GM12864 (cell line): ENCODE results near the gene STYXL1.
A peak's percentile ranks its signal among the peaks of the same experiment; 100 is the strongest.

Experiments
- DNase-seq: peaks from one replicate; pipeline ENCODE4 v3.0.0-alpha.2; 2011; ENCODE audit warnings: low read depth
- H3K4me3 ChIP-seq: 2 replicates; pipeline ENCODE4 v1.5.1; 2011; ENCODE audit warnings: mild to moderate bottlenecking, low read depth, low read length, control low read depth
- TF ChIP-seq, protein P1 (sequence below): IDR thresholded peaks from 2 replicates; pipeline ENCODE4 v1.5.1; 2011; ENCODE audit warnings: low read depth, mild to moderate bottlenecking, moderate library complexity, low read length, control low read depth, inconsistent platforms; ENCODE audit errors: missing control alignments

The STYXL1 gene

DNA sequence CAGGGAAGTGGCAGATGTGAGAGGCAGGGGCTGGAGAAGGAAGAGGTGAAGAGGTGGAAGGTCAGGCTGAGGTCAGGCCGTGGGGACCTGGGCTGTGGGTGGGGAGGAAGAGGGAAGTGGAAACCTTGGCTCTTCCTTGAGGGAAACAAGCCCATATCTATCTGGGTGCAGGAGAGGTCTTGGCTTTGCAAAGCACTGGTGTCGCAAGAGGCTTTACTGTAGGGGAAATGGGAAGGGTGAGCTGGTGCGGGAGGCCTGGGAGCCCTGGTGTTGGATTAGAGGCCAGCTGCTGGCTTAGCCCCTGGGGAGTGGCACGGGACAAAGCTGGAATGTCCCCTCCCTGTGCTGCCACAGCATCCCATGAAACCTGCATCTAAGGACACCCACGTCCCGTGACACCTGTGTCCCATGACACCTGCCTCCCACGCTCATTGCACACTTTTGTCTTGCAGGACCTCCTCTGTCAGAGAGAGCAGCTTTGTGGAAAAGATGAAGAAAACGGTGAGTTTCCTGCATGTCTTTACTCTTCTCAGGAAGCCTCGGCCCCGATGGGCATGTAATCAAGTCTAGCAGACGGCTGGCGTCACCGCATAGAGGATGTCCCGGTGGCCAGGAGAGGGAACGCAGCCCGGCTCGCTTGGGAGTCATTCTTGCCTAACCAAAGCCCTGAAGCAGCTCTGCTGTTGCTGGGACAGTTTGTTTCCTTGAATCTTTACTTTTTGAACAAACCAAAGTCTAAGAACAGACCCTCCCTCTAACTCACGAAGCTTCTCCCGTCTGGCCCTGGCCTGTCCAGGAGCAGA lies 75.6 kb downstream of the STYXL1 start:
- TF ChIP-seq, protein P1, sequence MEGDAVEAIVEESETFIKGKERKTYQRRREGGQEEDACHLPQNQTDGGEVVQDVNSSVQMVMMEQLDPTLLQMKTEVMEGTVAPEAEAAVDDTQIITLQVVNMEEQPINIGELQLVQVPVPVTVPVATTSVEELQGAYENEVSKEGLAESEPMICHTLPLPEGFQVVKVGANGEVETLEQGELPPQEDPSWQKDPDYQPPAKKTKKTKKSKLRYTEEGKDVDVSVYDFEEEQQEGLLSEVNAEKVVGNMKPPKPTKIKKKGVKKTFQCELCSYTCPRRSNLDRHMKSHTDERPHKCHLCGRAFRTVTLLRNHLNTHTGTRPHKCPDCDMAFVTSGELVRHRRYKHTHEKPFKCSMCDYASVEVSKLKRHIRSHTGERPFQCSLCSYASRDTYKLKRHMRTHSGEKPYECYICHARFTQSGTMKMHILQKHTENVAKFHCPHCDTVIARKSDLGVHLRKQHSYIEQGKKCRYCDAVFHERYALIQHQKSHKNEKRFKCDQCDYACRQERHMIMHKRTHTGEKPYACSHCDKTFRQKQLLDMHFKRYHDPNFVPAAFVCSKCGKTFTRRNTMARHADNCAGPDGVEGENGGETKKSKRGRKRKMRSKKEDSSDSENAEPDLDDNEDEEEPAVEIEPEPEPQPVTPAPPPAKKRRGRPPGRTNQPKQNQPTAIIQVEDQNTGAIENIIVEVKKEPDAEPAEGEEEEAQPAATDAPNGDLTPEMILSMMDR, result peak; percentile 11
- no peak overlapping the region for H3K4me3 ChIP-seq
- no peak for DNase-seq

DNA sequence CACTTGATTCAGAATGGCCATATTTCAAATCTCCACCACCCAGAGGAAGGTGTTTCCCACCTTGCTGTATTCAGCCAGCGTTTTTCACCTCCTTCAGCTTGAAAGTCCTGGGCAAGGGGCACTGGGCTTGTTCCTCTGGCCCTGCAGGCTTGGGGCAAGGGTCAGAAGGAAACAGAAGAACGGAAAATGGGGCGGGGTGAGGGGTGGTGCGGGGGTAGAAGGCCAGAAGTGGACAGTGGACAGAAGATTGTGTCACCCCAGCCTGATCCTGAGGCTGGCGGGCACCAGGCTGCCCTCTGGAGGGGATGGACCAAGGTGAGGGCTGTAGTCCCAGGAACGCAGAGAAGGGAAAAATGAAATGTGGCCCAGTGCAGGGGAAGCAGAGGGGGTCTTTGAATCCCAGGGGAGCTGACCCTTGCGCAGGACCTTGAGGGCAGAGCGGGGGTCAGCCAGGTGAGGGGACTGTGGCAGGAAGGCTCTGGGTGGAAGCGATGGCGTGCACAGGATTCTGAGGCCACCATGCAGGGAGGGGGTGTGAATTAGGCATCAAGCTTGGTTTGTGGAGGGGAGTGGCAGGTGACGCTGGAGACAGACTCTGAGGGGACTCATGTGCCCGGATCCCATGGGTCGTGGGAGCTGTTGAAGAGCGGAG lies 76.4 kb downstream of the STYXL1 start:
- DNase-seq, result no peak
- no peak overlapping the region for H3K4me3 ChIP-seq
- TF ChIP-seq, protein P1, result no peak

DNA sequence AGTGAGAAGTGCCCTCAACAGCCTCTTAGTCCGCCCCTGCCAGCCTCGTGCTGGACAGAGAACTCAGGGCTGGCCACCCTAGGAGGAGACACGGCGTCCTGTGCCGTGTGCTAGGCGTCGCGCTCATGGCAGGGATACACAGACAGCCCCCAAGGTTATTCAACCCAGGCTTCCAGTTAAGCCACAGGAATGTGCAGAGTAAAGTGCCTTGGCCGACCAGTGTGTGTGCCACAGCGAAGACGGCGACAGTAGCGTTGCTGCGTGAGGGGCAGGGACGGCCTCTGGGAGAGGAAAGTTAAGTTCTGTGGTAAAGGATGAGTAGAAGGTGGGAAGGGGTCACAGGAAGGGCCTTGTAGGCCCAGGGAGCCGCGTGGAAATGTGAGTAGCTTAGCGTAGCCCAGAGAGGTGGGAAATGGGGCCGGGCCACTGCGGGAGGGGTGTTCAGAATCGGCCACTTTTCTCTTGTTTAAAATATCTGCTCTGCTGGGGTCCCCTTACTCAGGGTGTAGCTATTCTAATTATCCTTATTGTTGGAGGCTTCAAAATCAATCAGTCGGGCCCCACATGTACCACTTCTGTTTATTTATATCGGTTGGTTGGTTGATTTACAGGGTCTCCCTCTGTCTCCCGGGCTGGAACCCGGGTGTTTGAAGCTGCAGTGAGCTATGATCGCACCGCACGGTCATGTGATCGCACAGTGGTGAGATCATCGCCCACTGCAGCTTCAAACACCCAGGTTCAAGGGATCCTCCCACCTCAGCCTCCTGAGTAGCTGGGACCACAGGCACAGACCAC lies 77.9 kb downstream of the STYXL1 start:
- DNase-seq, result no peak
- H3K4me3 ChIP-seq, result no peak overlapping the region
- TF ChIP-seq, protein P1, result no peak

DNA sequence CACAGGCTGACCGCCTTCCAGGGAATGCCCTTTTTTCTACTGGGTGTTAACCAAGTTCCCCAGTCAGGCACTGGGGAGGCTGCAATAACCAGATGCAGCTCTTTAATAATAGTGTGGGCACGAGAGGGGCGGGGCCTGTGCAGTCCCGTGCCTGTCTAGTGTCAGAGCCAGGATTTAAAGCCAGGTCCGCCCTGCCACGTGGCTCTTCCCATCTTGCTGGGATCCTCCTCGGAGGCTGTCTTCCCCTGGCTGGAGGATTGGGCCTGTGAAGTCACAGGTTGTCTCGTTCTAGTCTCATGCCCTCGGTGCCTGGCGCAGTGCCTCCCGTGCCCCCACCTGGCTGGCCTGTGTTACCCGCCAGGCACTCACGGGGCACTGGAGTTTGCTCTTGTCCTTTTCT lies 78.6 kb downstream of the STYXL1 start:
- TF ChIP-seq, protein P1, result no peak
- DNase-seq, result no peak

DNA sequence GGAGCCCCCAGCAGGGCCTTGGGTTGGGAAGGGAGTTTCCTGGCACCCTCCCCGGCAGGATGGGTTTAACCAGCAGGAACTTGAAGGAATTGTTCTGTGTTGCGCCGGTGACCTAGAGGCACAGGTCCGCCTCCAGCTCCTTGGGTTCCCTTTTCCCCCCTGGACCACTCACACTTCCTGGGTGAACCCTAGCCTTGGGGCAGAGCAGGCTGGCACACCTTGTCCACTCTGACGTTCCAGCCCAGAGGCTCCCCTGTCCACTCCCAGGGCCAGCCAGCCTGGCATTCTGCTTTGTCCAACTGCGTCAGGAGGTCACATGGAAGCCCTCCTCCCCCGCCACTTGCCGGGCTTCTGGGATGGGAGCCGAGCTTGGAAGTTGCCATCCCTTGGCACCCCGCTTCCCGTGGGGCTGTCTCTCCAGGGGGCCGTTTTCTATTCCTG lies 79.2 kb downstream of the STYXL1 start:
- TF ChIP-seq, protein P1, result no peak
- DNase-seq, result no peak
- H3K4me3 ChIP-seq, result no peak overlapping the region

More for the DNA sequence above, 78.6 kb downstream of the STYXL1 start:
- no peak overlapping the region for H3K4me3 ChIP-seq

DNA sequence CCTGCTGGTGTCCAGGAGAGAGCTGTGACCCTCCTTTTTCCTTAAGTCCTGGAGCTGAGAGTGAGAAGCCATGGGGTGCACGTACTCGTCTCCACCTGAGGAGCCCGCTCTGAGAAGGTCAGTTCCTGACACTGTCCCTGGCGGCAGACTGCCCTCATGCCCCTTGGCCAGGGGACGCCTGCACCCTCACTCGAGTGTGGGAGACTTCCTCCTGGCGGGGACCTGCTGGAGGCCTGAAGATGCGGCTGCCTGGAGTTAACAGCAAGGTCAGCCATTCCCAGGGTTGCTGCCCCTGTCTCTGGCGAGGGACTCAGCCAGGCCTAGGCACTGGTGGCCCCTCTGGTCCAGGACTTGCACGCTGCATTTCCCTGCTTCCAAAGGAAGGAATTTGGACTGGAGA lies 79.8 kb downstream of the STYXL1 start:
- no peak overlapping the region for H3K4me3 ChIP-seq
- no peak for DNase-seq
- TF ChIP-seq, protein P1, result no peak
